ENCODE data around the gene HYCC2. TPM values are rescaled to one million over a fixed set of nuclear protein-coding genes. Genes with fewer than 3 reads are reported as not detected.
"Not testable (repeated sequence)": the region's sequence is repeated elsewhere in the genome, so short reads cannot be mapped to it uniquely, and the experiment has no call there.

The HYCC2 gene
- total RNA-seq, 4 donors from 2014 or later = 19.8 to 32.0 (median 26.0) TPM

DNA sequence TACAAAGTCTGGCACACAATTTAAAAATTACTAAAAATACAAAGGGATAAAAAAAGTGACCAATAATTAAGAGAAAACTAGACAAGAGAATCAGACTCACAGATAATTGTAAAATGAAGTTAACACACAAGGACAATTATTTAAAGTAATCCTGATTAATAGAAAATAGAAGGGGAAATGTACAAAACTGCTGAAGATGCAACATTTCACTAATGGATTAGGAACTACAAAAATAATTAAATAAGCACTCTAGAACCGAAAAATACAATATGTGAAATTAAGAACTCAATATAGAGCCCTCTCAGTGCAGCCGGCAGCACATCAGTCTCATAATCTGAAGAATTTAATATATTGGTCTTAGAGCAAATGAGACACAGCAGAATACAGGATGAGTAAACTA is 24.6 kb downstream of the HYCC2 start:
- no peak overlapping the region for H3K27ac ChIP-seq
- TF ChIP-seq, protein P1, sequence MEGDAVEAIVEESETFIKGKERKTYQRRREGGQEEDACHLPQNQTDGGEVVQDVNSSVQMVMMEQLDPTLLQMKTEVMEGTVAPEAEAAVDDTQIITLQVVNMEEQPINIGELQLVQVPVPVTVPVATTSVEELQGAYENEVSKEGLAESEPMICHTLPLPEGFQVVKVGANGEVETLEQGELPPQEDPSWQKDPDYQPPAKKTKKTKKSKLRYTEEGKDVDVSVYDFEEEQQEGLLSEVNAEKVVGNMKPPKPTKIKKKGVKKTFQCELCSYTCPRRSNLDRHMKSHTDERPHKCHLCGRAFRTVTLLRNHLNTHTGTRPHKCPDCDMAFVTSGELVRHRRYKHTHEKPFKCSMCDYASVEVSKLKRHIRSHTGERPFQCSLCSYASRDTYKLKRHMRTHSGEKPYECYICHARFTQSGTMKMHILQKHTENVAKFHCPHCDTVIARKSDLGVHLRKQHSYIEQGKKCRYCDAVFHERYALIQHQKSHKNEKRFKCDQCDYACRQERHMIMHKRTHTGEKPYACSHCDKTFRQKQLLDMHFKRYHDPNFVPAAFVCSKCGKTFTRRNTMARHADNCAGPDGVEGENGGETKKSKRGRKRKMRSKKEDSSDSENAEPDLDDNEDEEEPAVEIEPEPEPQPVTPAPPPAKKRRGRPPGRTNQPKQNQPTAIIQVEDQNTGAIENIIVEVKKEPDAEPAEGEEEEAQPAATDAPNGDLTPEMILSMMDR (IDR thresholded peaks at IDR 0.05) = no peak
- H3K36me3 ChIP-seq = no peaks in the 10 kb centered on the region
- peaks cover 4% of the 10 kb centered on the region for H3K9me3 ChIP-seq
- no peak for DNase-seq
- H3K27me3 ChIP-seq = no peaks in the 10 kb centered on the region
- intact Hi-C loops (cut with DNase I) = no loop called here
- no peaks in the 10 kb centered on the region for H3K4me1 ChIP-seq
- 94 to 97% methylated on average over 2 of the region's 2 CpGs for WGBS, 2 donors
- no peak overlapping the region for H3K4me3 ChIP-seq (replicated peaks in 1 of 3)

DNA sequence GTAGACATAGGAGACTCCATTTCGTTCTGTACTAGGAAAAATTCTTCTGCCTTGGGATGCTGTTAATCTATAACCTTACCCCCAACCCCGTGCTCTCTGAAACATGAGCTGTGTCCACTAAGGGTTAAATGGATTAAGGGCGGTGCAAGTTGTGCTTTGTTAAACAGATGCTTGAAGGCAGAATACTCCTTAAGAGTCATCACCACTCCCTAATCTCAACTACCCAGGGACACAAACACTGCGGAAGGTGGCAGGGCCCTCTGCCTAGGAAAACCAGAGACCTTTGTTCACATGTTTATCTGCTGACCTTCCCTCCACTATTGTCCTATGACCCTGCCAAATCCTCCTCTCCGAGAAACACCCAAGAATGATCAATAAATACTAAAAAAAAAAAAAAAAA is 28.4 kb downstream of the HYCC2 start:
- WGBS, 2 donors = 89 to 94% methylated on average over 5 of the region's 5 CpGs
- DNase-seq; H3K4me3 ChIP-seq (replicated peaks in 1 of 3); intact Hi-C loops (cut with DNase I); H3K27me3 ChIP-seq; H3K9me3 ChIP-seq; H3K27ac ChIP-seq; H3K4me1 ChIP-seq; H3K36me3 ChIP-seq: not testable (repeated sequence)

DNA sequence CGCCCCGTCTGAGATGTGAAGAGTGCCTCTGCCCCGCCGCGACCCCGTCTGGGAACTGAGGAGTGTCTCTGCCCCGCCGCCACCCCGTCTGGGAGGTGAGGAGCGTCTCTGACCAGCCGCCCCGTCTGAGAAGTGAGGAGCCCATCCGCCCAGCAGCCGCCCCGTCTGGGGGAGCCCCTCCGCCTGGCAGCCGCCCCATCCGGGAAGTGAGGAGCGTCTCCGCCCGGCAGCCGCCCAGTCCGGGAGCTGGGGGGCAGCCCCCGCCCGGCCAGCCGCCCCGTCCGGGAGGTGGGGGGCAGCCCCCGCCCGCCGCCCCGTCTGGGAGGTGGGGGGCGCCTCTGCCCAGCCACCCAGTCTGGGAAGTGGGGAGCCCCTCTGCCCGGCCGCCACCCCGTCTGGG is 29.0 kb downstream of the HYCC2 start:
- DNase-seq; H3K27ac ChIP-seq; H3K36me3 ChIP-seq; H3K4me3 ChIP-seq (replicated peaks in 1 of 3); H3K9me3 ChIP-seq; H3K27me3 ChIP-seq; H3K4me1 ChIP-seq; intact Hi-C loops (cut with DNase I): not testable (repeated sequence)
- WGBS, 2 donors = 93 to 100% methylated on average over 3 to 17 of the region's 36 CpGs

DNA sequence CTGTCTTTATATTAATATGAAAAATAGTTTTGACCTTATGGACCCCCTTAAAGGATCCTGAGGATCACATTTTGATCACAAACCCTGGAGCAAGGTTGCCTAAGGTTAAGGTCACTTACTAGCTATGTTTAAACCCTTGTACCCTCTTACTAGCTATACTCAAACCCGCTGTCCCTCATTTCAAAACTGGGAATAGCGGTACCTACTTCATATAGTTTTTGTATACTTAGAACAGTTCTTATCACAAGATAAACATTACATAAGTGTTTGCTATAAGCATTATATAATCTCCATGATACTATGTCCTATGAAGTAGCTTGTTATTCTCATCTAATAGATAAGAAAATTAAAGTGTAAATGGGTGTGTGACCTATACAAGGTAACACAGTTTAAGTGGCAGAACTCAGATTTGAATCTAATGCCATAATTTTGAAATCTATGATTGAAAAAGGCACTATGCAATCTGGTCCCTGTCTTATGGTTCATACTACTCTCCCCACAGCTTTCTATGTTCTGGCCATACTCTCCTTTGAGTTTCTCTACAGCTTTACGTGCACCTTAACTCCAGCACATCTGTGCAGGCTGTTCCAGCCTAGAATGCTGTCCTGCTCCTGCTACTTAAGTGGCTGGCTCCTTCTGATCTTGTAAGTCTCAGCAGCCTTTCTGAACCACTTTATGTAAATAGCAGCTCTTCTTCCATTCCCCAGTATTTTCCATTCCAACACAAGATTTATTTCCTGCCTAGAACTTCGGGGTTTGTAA is 30.4 kb downstream of the HYCC2 start:
- H3K36me3 ChIP-seq = no peaks in the 10 kb centered on the region
- no peaks in the 10 kb centered on the region for H3K27me3 ChIP-seq
- TF ChIP-seq, protein P1 (IDR thresholded peaks at IDR 0.05) = no peak
- no peak for TF ChIP-seq POLR2A (IDR thresholded peaks at IDR 0.05)
- H3K4me1 ChIP-seq = no peaks in the 10 kb centered on the region
- no peak for DNase-seq
- intact Hi-C loops (cut with DNase I) = no loop called here
- H3K4me3 ChIP-seq (replicated peaks in 1 of 3) = no peak overlapping the region
- WGBS, 2 donors = 87 to 90% methylated on average over 4 of the region's 4 CpGs
- H3K9me3 ChIP-seq = peaks cover 4% of the 10 kb centered on the region
- H3K27ac ChIP-seq = no peak overlapping the region

DNA sequence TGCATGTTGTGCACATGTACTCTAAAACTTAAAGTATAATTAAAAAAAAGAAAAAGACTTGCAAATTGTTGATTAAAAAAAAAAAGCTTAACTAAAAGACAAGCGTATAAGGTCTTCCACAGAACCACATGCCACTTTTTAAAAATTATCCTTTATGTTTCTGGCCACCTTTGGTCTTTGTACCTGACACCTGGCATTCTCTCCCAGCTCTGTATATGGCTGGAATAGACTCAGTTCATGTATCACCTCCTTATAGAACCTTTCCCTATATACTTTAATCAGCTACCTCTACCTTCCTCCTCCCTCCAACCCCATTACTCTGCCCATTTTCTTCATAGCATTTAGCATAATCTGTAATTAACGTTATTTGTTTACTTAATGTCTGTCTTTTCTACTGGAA is 32.6 kb downstream of the HYCC2 start:
- no peaks in the 10 kb centered on the region for H3K4me1 ChIP-seq
- DNase-seq = no peak
- H3K27me3 ChIP-seq = no peaks in the 10 kb centered on the region
- no peak for TF ChIP-seq POLR2A (IDR thresholded peaks at IDR 0.05)
- TF ChIP-seq, protein P1 (IDR thresholded peaks at IDR 0.05) = no peak
- intact Hi-C loops (cut with DNase I) = no loop called here
- no peak overlapping the region for H3K4me3 ChIP-seq (replicated peaks in 1 of 3)
- no peak overlapping the region for H3K27ac ChIP-seq
- 93 to 95% methylated on average over 2 of the region's 2 CpGs for WGBS, 2 donors
- H3K36me3 ChIP-seq = no peaks in the 10 kb centered on the region
- no peaks in the 10 kb centered on the region for H3K9me3 ChIP-seq

DNA sequence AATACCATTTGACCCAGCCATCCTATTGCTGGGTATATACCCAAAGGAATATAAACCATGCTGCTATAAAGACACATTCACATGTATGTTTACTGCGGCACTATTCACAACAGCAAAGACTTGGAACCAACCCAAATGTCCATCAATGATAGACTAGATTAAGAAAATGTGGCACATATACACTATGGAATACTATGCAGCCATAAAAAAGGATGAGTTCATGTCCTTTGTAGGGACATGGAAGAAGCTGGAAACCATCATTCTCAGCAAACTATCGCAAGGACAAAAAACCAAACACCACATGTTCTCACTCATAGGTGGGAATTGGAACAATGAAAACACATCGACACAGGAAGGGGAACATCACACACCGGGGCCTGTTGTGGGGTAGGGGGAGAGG is 33.1 kb downstream of the HYCC2 start:
- H3K4me3 ChIP-seq (replicated peaks in 1 of 3); intact Hi-C loops (cut with DNase I); H3K4me1 ChIP-seq; H3K9me3 ChIP-seq; H3K27me3 ChIP-seq; H3K36me3 ChIP-seq; H3K27ac ChIP-seq; DNase-seq: not testable (repeated sequence)
- 98% methylated on average over 4 of the region's 4 CpGs for WGBS, 2 donors

DNA sequence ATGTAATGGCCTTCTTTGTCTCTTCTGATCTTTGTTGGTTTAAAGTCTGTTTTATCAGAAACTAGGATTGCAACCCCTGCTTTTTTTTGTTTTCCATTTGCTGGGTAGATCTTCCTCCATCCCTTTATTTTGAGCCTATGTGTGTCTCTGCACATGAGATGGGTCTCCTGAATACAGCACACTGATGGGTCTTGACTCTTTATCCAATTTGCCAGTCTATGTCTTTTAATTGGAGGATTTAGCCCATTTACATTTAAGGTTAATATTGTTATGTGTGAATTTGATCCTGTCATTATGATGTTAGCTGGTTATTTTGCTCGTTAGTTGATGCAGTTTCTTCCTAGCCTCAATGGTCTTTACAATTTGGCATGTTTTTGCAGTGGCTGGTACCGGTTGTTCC is 37.1 kb downstream of the HYCC2 start:
- WGBS, 2 donors = 96 to 100% methylated on average over 2 of the region's 2 CpGs
- H3K9me3 ChIP-seq; H3K4me3 ChIP-seq (replicated peaks in 1 of 3); H3K27me3 ChIP-seq; H3K4me1 ChIP-seq; intact Hi-C loops (cut with DNase I); DNase-seq; H3K27ac ChIP-seq; H3K36me3 ChIP-seq: not testable (repeated sequence)
